ENCODE data around the gene ADAMTS12.

- no peak for TF ChIP-seq CTCF (IDR thresholded peaks at IDR 0.05)
- TF ChIP-seq POLR2A (IDR thresholded peaks at IDR 0.05): no peak
- no peak for TF ChIP-seq POLR2AphosphoS5 (IDR thresholded peaks at IDR 0.05)
These were observed 233.9 kb downstream of the ADAMTS12 start for GRCh38 chr5:33657804-33658440.

All from transverse colon (tissue), 4 donors.